ENCODE measurements around the gene DYNC2I2.

The DYNC2I2 gene

GRCh38 chr9:128607642-128608350 lies 48.9 kb downstream of the DYNC2I2 start:
- DNase-seq (ENCODE audit: extremely low read depth, low read depth): no peak
- no peak overlapping the region for H3K4me3 ChIP-seq (replicated peaks; ENCODE audit: low read depth, low read length)
- no peak for TF ChIP-seq CTCF (IDR thresholded peaks at IDR 0.05; ENCODE audit: low read depth, low read length, missing control alignments)

GRCh38 chr9:128603697-128604096 lies 53.0 kb downstream of the DYNC2I2 start:
- no peak overlapping the region for H3K4me3 ChIP-seq (replicated peaks; ENCODE audit: low read depth, low read length)
- no peak for DNase-seq (ENCODE audit: extremely low read depth, low read depth)
- TF ChIP-seq CTCF (IDR thresholded peaks at IDR 0.05; ENCODE audit: low read depth, low read length, missing control alignments): no peak

GRCh38 chr9:128600099-128600498 lies 56.5 kb downstream of the DYNC2I2 start:
- TF ChIP-seq CTCF (IDR thresholded peaks at IDR 0.05; ENCODE audit: low read depth, low read length, missing control alignments): no peak
- no peak for DNase-seq (ENCODE audit: extremely low read depth, low read depth)
- H3K4me3 ChIP-seq (replicated peaks; ENCODE audit: low read depth, low read length): no peak overlapping the region

- H3K4me3 ChIP-seq (replicated peaks; ENCODE audit: low read depth, low read length): no peak overlapping the region
- no peak for TF ChIP-seq CTCF (IDR thresholded peaks at IDR 0.05; ENCODE audit: low read depth, low read length, missing control alignments)
- DNase-seq (ENCODE audit: extremely low read depth, low read depth): no peak
Observed at GRCh38 chr9:128595471-128595870, 61.2 kb downstream of the DYNC2I2 start.

- H3K4me3 ChIP-seq (replicated peaks; ENCODE audit: low read depth, low read length): no peak overlapping the region
- DNase-seq (ENCODE audit: extremely low read depth, low read depth): no peak
- TF ChIP-seq CTCF (IDR thresholded peaks at IDR 0.05; ENCODE audit: low read depth, low read length, missing control alignments): no peak
Observed at GRCh38 chr9:128593856-128594255, 62.8 kb downstream of the DYNC2I2 start.

GRCh38 chr9:128593039-128593438 lies 63.6 kb downstream of the DYNC2I2 start:
- no peak for TF ChIP-seq CTCF (IDR thresholded peaks at IDR 0.05; ENCODE audit: low read depth, low read length, missing control alignments)
- no peak for DNase-seq (ENCODE audit: extremely low read depth, low read depth)
- no peak overlapping the region for H3K4me3 ChIP-seq (replicated peaks; ENCODE audit: low read depth, low read length)

Measured in HFF-Myc (cell line).